SK-N-SH (cell line): ENCODE results near the gene SLC6A3. TPM values are rescaled to one million over a fixed set of nuclear protein-coding genes. Genes with fewer than 3 reads are reported as not detected.

Source experiments
- CTCF ChIA-PET: fragments of 300-600, 350-600 bp; formaldehyde crosslinking; extraction: SDS; loops from one replicate; lab custom pipeline; 2021; lab: Yijun Ruan, JAX
- POLR2A ChIA-PET: fragments of 350-600 bp; sonication (Branson Sonifier 250); formaldehyde crosslinking; extraction: SDS; loops from one replicate; lab custom pipeline; 2020; ENCODE audit warnings: antibody characterized with exemption, inconsistent platforms; lab: Yijun Ruan, JAX
- DNase-seq: peaks from one replicate; pipeline ENCODE4 v3.0.0; 2012
- H2AFZ ChIP-seq: fragments of 200-600 bp; sonication (generic); 2 replicates; pipeline ENCODE4 v1.8.1; 2016; ENCODE audit warnings: antibody characterized with exemption, mild to moderate bottlenecking, low read depth
- H3F3A ChIP-seq: fragments of 200-600 bp; sonication (generic); replicated peaks from 2 replicates; pipeline ENCODE3; 2016; ENCODE audit warnings: antibody characterized with exemption, mild to moderate bottlenecking; ENCODE audit not compliant: insufficient read depth
- H3K27ac ChIP-seq, 2 experiments: fragments of 200-500 bp in 1 of 2; fragments of 200-600 bp in 1 of 2; sonication (Bioruptor generic) in 1 of 2; sonication (generic), shearing (Covaris generic) in 1 of 2; 2 replicates each; pipeline versions ENCODE4 v1.5.1 to v1.6.1; 2014 to 2016; ENCODE audit warnings: low read depth in 2 of 2, inconsistent platforms in 1 of 2, low read length in 1 of 2, mild to moderate bottlenecking in 1 of 2, mixed read lengths in 1 of 2
- H3K27me3 ChIP-seq: fragments of 200-600 bp; sonication (generic), shearing (Covaris generic); 2 replicates; pipeline ENCODE4 v1.6.1; 2016; ENCODE audit warnings: mixed run types; ENCODE audit not compliant: insufficient read depth
- H3K36me3 ChIP-seq, 2 experiments: fragments of 200-500 bp in 1 of 2; fragments of 200-600 bp in 1 of 2; sonication (Bioruptor generic) in 1 of 2; sonication (generic) in 1 of 2; replicated peaks in 1 of 2; 2 replicates each; pipeline versions ENCODE3 to v1.5.1; 2014 to 2016; ENCODE audit warnings: low read length in 1 of 2, mild to moderate bottlenecking in 1 of 2; ENCODE audit not compliant: insufficient read depth in 2 of 2, control insufficient read depth in 1 of 2
- H3K4me1 ChIP-seq, 2 experiments: fragments of 200-500 bp in 1 of 2; fragments of 200-600 bp in 1 of 2; sonication (Bioruptor generic) in 1 of 2; sonication (generic), shearing (Covaris generic) in 1 of 2; 2 replicates each; pipeline versions ENCODE4 v1.5.1 to v1.6.1; 2014 to 2016; ENCODE audit warnings: low read depth in 1 of 2, low read length in 1 of 2, mixed run types in 1 of 2; ENCODE audit not compliant: insufficient read depth in 2 of 2, control insufficient read depth in 1 of 2
- H3K4me2 ChIP-seq: fragments of 200-600 bp; sonication (generic), shearing (Covaris generic); 2 replicates; pipeline ENCODE4 v1.6.1; 2017; ENCODE audit warnings: mixed run types
- H3K4me3 ChIP-seq, 2 experiments: fragments of 200-500 bp in 1 of 2; fragments of 200-600 bp in 1 of 2; sonication (Bioruptor generic) in 1 of 2; sonication (generic), shearing (Covaris generic) in 1 of 2; 2 replicates each; pipeline versions ENCODE4 v1.5.1 to v1.8.1; 2014 to 2016; ENCODE audit warnings: low read depth in 2 of 2, inconsistent platforms in 1 of 2, low read length in 1 of 2, mild to moderate bottlenecking in 1 of 2, mixed read lengths in 1 of 2, moderate library complexity in 1 of 2
- H3K79me2 ChIP-seq: fragments of 200-600 bp; sonication (generic); 2 replicates; pipeline ENCODE4 v1.8.1; 2017; ENCODE audit warnings: mild to moderate bottlenecking; ENCODE audit not compliant: insufficient read depth
- H3K9ac ChIP-seq: fragments of 200-600 bp; sonication (generic); 2 replicates; pipeline ENCODE4 v1.6.1; 2017; ENCODE audit warnings: mixed run types
- H3K9me2 ChIP-seq: fragments of 200-600 bp; sonication (generic); 2 replicates; pipeline ENCODE4 v1.6.1; 2017; ENCODE audit warnings: mixed run types
- H3K9me3 ChIP-seq: fragments of 200-600 bp; sonication (generic); 2 replicates; pipeline ENCODE4 v1.6.1; 2017; ENCODE audit warnings: mixed run types, mild to moderate bottlenecking, moderate library complexity
- H4K20me1 ChIP-seq: fragments of 200-600 bp; sonication (generic); 2 replicates; pipeline ENCODE4 v1.6.1; 2017; ENCODE audit warnings: mild to moderate bottlenecking, mixed run types; ENCODE audit not compliant: insufficient read depth
- ELF1 ChIP-seq: IDR thresholded peaks from 2 replicates; pipeline ENCODE4 v1.4.0; 2012
- EP300 ChIP-seq, 2 experiments: IDR thresholded peaks; 2 replicates each; pipeline versions ENCODE4 v1.4.0 to v1.6.1; 2012; ENCODE audit warnings: borderline replicate concordance in 1 of 2, low read depth in 1 of 2, low read length in 1 of 2
- FOSL2 ChIP-seq: IDR thresholded peaks from 2 replicates; pipeline ENCODE4 v1.4.0; 2012; ENCODE audit warnings: low read depth, mild to moderate bottlenecking, moderate library complexity, borderline replicate concordance
- FOXM1 ChIP-seq: IDR thresholded peaks from 2 replicates; pipeline ENCODE4 v1.4.0; 2012; ENCODE audit warnings: low read depth, mild to moderate bottlenecking
- JUND ChIP-seq: IDR thresholded peaks from 2 replicates; pipeline ENCODE4 v1.4.0; 2012
- MEF2A ChIP-seq: IDR thresholded peaks from 2 replicates; pipeline ENCODE4 v1.4.0; 2012; ENCODE audit warnings: low read depth, borderline replicate concordance
- NFIC ChIP-seq: IDR thresholded peaks from 2 replicates; pipeline ENCODE4 v1.4.0; 2012; ENCODE audit warnings: borderline replicate concordance
- NRF1 ChIP-seq: IDR thresholded peaks from 2 replicates; pipeline ENCODE4 v1.6.1; 2012; ENCODE audit warnings: low read depth, mild to moderate bottlenecking, low read length
- POLR2AphosphoS5 ChIP-seq: IDR thresholded peaks from 2 replicates; pipeline ENCODE4 v1.6.1; 2012; ENCODE audit warnings: low read depth, low read length
- RCOR1 ChIP-seq: fragments of 150-350 bp; IDR thresholded peaks from 2 replicates; pipeline ENCODE4 v1.6.1; 2017; ENCODE audit warnings: antibody characterized with exemption, low read length
- RFX5 ChIP-seq: IDR thresholded peaks from 2 replicates; pipeline ENCODE4 v1.6.1; 2012; ENCODE audit warnings: mild to moderate bottlenecking, improper control_type of control experiment, low read length
- RXRA ChIP-seq: IDR thresholded peaks from 2 replicates; pipeline ENCODE4 v1.4.0; 2012; ENCODE audit warnings: low read depth, mild to moderate bottlenecking, borderline replicate concordance
- SMC3 ChIP-seq: IDR thresholded peaks from 2 replicates; pipeline ENCODE4 v1.6.1; 2012; ENCODE audit warnings: low read depth, low read length, improper control_type of control experiment
- TAF1 ChIP-seq: IDR thresholded peaks from 2 replicates; pipeline ENCODE4 v1.6.1; 2012; ENCODE audit warnings: low read depth, mild to moderate bottlenecking, low read length, moderate library complexity, borderline replicate concordance
- TEAD4 ChIP-seq: IDR thresholded peaks from 2 replicates; pipeline ENCODE4 v1.4.0; 2012; ENCODE audit warnings: mild to moderate bottlenecking, borderline replicate concordance; ENCODE audit not compliant: insufficient read depth
- YY1 ChIP-seq: IDR thresholded peaks from 2 replicates; pipeline ENCODE4 v1.4.0; 2012; ENCODE audit warnings: low read depth, mild to moderate bottlenecking
- WGBS: methylation state at CpG from one replicate; pipeline ENCODE4 v1.1.6; 2017; ENCODE audit warnings: low lambda C conversion rate; 5-methylcytosine and 5-hydroxymethylcytosine counted together
- polyA plus RNA-seq, 3 experiments: library from polyadenylated mRNA; depleted of rRNA; stranded (reverse); fragments of >200 nt; gene quantifications; 2 replicates each; pipeline ENCODE4 v1.2.3, GENCODE V29; 2012
- TF ChIP-seq, protein P1 (sequence below): fragments of 200-600 bp; sonication (generic); IDR thresholded peaks from 2 replicates; pipeline ENCODE4 v1.6.1; 2017; ENCODE audit warnings: antibody characterized with exemption, mild to moderate bottlenecking, moderate library complexity
- TF ChIP-seq, protein P2 (sequence below): IDR thresholded peaks from 2 replicates; pipeline ENCODE4 v1.4.0; 2012; ENCODE audit warnings: low read depth, borderline replicate concordance
- TF ChIP-seq, protein P3 (sequence below): fragments of 150-350 bp; IDR thresholded peaks from 2 replicates; pipeline ENCODE4 v1.6.1; 2016; ENCODE audit warnings: mild to moderate bottlenecking, low read depth, low read length
- TF ChIP-seq, protein P4 (sequence below): IDR thresholded peaks from 2 replicates; pipeline ENCODE4; 2012

The SLC6A3 gene
- polyA plus RNA-seq, 1 of the 3 experiments (the other 2 are of a cell fraction): not detected

DNA sequence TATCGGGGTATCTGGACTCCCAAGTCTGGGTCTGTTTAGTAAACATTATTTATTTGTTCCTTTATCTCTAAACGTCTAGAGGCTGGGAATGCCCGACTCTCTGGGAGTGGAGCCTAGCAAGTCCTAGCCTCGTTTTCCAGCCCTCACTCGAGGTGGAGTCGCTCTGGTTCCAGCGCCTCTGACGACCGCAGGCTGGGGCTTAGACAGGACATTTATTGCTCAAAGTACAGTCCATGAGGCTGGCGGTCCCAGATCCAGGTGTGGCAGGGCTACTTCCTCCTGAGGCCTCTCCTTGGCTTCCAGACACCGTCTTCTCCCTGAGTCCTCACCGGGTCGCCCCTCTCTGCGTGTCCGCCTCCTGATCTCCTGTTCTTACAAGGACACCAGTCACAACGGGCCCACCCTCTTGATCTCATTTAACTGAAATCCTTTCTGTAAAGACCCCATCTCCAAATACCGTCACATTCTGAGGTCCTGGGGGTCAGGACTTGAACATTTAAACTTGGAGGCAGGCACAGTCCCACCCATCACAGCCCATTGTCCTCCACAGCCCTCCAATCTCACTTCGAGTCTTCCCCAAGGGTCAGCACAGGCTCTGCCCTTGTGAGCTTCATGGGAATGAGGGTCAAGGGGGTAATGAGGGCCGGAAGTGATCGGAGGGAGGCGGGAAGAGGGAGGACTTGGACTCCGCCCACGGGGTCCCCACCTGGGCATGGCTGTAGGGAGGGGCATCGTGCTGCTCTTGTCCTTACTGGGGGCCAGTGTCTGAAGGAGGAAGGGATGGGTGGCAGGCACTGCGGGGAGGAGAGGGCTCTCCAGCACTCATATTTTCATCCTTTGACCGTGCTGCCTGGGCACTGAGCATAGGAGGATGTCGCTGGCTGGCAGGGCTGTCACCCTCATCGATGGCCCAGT lies 88.1 kb downstream of the SLC6A3 start:
- DNase-seq: no peak
- H3K27ac ChIP-seq: no peak overlapping the region
- CTCF ChIA-PET: interaction anchor here (0.7 to 2.4 kb wide), 3 partner anchors 12 to 23 kb away, joined by 4 to 7 read pairs (median 5); partner anchors contain the start of gene CLPTM1L
- no peaks in the 10 kb centered on the region for H3K79me2 ChIP-seq
- no peaks in the 10 kb centered on the region for H4K20me1 ChIP-seq
- H2AFZ ChIP-seq: no peak overlapping the region
- POLR2A ChIA-PET: no interaction called here
- H3K9ac ChIP-seq: no peak overlapping the region
- no peak overlapping the region for H3K4me3 ChIP-seq
- H3K27me3 ChIP-seq: peaks cover 66% of the 10 kb centered on the region
- H3K9me3 ChIP-seq: no peaks in the 10 kb centered on the region
- no peaks in the 10 kb centered on the region for H3K36me3 ChIP-seq
- H3K4me1 ChIP-seq: no peaks in the 10 kb centered on the region
- H3F3A ChIP-seq: no peaks in the 10 kb centered on the region
- 34% methylated on average over 28 of the region's 28 CpGs for WGBS
- no peak overlapping the region for H3K4me2 ChIP-seq
- no peak for TF ChIP-seq YY1
- TF ChIP-seq TAF1: no peak
- TF ChIP-seq NFIC: no peak
- no peak for TF ChIP-seq FOXM1
- TF ChIP-seq EP300 (IDR thresholded peaks at IDR 0.05; ENCODE audit: borderline replicate concordance in 1 of 2, low read depth in 1 of 2, low read length in 1 of 2): no peak
- no peak for TF ChIP-seq SMC3
- no peak for TF ChIP-seq JUND
- no peak for TF ChIP-seq ELF1
- TF ChIP-seq RFX5: no peak
- no peak for TF ChIP-seq FOSL2
- TF ChIP-seq NRF1: no peak
- TF ChIP-seq TEAD4: no peak
- TF ChIP-seq, protein P1, sequence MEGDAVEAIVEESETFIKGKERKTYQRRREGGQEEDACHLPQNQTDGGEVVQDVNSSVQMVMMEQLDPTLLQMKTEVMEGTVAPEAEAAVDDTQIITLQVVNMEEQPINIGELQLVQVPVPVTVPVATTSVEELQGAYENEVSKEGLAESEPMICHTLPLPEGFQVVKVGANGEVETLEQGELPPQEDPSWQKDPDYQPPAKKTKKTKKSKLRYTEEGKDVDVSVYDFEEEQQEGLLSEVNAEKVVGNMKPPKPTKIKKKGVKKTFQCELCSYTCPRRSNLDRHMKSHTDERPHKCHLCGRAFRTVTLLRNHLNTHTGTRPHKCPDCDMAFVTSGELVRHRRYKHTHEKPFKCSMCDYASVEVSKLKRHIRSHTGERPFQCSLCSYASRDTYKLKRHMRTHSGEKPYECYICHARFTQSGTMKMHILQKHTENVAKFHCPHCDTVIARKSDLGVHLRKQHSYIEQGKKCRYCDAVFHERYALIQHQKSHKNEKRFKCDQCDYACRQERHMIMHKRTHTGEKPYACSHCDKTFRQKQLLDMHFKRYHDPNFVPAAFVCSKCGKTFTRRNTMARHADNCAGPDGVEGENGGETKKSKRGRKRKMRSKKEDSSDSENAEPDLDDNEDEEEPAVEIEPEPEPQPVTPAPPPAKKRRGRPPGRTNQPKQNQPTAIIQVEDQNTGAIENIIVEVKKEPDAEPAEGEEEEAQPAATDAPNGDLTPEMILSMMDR: no peak
- no peak for TF ChIP-seq MEF2A
- TF ChIP-seq, protein P2, sequence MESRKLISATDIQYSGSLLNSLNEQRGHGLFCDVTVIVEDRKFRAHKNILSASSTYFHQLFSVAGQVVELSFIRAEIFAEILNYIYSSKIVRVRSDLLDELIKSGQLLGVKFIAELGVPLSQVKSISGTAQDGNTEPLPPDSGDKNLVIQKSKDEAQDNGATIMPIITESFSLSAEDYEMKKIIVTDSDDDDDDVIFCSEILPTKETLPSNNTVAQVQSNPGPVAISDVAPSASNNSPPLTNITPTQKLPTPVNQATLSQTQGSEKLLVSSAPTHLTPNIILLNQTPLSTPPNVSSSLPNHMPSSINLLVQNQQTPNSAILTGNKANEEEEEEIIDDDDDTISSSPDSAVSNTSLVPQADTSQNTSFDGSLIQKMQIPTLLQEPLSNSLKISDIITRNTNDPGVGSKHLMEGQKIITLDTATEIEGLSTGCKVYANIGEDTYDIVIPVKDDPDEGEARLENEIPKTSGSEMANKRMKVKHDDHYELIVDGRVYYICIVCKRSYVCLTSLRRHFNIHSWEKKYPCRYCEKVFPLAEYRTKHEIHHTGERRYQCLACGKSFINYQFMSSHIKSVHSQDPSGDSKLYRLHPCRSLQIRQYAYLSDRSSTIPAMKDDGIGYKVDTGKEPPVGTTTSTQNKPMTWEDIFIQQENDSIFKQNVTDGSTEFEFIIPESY: no peak
- TF ChIP-seq, protein P3, sequence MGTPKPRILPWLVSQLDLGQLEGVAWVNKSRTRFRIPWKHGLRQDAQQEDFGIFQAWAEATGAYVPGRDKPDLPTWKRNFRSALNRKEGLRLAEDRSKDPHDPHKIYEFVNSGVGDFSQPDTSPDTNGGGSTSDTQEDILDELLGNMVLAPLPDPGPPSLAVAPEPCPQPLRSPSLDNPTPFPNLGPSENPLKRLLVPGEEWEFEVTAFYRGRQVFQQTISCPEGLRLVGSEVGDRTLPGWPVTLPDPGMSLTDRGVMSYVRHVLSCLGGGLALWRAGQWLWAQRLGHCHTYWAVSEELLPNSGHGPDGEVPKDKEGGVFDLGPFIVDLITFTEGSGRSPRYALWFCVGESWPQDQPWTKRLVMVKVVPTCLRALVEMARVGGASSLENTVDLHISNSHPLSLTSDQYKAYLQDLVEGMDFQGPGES: no peak
- TF ChIP-seq RCOR1: no peak
- TF ChIP-seq POLR2AphosphoS5: no peak
- no peak for TF ChIP-seq RXRA
- TF ChIP-seq, protein P4, sequence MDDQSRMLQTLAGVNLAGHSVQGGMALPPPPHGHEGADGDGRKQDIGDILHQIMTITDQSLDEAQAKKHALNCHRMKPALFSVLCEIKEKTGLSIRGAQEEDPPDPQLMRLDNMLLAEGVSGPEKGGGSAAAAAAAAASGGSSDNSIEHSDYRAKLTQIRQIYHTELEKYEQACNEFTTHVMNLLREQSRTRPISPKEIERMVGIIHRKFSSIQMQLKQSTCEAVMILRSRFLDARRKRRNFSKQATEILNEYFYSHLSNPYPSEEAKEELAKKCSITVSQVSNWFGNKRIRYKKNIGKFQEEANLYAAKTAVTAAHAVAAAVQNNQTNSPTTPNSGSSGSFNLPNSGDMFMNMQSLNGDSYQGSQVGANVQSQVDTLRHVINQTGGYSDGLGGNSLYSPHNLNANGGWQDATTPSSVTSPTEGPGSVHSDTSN: no peak
- H3K9me2 ChIP-seq: no peaks in the 10 kb centered on the region
